Stimulated activated naive CD4-positive, alpha-beta T cell (primary cell): Measurements from ENCODE around the gene EEF1A1.

Experiments used
- DNase-seq, 6 experiments: peaks; one replicate each; lab custom pipeline; 2025; lab: John Stamatoyannopoulos, UW

Gene EEF1A1

DNA sequence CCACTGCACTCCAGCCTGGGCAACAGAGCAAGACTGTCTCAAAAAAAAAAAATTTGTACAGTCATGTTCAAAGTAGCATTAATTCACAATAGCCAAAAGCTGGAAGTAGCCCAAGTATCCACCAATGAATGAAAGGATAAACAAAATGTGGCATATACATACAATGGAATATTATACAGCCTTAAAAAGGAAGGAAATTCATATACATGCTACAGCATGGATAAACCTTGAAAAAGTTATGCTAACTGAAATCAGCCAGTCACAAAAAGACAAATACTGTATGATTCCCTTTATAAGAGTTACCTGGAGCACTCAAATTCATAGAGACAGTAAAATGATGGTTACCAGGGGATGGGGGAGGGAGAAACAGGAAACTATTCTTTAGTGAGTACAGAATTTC, 15.7 kb downstream of the EEF1A1 start:
- DNase-seq = no peak

DNA sequence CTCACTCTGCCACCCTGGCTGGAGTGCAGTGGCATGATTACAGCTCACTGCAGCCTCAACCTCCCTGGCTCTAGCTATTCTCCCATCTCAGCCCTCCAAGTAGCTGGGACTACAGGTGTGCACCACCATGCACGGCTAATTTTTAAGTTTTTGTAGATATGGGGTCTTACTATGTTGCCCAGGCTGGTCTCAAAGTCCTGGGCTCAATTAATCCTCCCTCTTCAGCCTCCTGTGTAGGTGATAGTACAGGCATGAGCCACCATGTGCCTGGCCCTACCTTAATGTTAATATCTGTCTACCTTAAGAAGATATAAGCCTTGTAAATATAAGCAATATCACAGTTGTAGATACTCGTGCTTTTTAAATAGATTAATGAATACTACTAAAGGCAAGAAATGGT, 16.7 kb downstream of the EEF1A1 start:
- no peak for DNase-seq

DNA sequence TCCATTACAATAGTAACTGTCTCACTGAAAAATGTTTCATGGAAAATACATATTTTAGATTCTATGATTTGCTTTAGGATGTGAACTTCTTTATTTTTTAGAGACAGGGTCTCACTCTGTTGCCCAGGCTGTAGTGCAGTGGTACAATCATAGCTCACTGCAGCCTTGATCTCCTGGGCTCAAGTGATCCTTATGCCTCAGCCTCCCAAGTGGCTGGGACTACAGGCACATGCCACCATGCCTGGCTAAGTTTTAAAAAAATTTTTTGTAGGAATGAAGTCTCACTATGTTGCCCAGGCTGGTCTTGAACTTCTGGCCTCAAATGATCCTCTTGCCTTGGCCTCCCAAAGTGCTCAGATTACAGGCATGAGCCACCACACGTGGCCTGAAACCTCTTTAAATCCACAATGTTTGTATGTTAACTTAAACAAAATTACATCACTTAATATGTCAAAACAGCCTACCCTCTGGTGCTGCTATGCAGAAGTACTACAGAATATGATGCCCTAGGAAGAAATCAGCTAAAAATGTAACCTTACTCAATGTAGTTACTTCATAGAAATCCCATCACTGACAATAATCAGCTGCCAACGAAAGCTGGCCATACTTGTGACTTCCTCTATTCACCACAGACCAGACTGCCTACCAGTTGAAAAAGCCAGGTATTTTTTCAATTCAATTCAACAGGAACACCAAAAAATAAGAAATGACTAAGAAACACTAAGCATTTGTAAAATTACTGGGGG, 17.6 kb downstream of the EEF1A1 start:
- DNase-seq = no peak

GRCh38 chr6:73497915-73498314, 22.9 kb downstream of the EEF1A1 start:
- no peak for DNase-seq

GRCh38 chr6:73491377-73491776, 29.5 kb downstream of the EEF1A1 start:
- DNase-seq = no peak

GRCh38 chr6:73487473-73487872, 33.4 kb downstream of the EEF1A1 start:
- DNase-seq = no peak

GRCh38 chr6:73484438-73484837, 36.4 kb downstream of the EEF1A1 start:
- DNase-seq = no peak

DNA sequence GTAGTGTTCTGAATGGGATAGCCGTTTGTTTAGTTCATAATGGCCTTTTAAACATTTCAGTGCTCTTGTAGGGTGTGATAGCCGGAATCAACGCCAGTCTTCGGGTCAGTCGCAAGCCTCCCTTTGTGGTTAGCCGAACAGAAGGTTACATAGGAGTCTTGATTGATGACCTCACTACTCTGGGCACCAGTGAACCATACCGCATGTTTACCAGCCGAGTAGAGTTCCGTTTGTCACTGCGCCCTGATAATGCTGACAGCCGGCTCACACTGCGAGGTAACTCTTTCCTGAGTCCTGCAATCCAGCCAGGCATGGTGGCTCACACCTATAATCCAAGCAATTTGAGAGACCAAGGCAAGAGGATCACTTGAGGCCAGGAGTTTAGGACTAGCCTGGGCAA, 38.9 kb downstream of the EEF1A1 start:
- DNase-seq = no peak

DNA sequence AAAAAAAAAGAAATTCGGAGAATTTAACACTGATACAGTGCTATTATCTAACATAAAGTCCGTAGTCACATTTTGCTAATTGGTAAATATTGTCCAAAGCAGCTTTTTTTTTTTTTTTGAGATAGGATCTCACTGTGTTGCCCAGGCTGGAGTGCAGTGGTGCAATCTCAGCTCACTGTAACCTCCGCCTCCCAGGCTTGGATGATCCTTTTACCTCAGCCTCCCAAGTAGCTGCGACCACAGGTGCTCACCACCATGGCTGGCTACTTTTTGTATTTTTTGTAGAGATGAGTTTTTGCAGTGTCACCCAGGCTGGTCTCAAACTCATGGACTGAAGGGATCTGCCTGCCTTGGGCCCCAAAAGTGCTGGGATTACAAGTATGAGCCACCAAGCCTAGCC, 43.4 kb downstream of the EEF1A1 start:
- no peak for DNase-seq

DNA sequence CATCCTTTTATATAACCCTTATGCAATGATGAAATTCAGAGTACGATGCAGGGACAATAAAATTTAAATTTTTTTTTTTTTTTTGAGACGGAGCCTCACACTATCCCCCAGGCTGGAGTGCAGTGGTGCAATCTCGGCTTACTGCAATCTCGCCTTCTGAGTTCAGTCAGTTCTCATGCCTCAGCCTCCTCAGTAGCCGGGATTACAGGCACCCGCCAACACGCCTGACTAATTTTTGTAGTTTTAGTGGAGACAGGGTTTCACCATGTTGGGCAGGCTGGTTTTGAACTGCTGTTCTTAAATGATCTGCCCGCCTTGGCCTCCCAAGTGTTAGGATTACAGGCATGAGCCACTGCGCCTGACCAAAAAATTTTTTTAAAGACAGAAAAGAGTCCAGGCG, 44.1 kb downstream of the EEF1A1 start:
- no peak for DNase-seq

- no peak for DNase-seq
Observed at GRCh38 chr6:73471686-73472290, 49.0 kb downstream of the EEF1A1 start.
